Osteoblast (primary cell): Measurements from ENCODE around the gene NCOA1. TPM values are rescaled to one million over a fixed set of nuclear protein-coding genes. Genes with fewer than 3 reads are reported as not detected.

Source experiments
- DNase-seq: peaks from one replicate; pipeline ENCODE4 v3.0.0; 2011; ENCODE audit warnings: low spot score, mixed read lengths; ENCODE audit not compliant: insufficient read length; ENCODE audit errors: missing footprints
- H2AFZ ChIP-seq: 2 replicates; pipeline ENCODE4 v1.6.0; 2011; ENCODE audit warnings: mild to moderate bottlenecking, low read length
- H3K27ac ChIP-seq: 2 replicates; pipeline ENCODE4 v1.5.1; 2011; ENCODE audit warnings: mild to moderate bottlenecking, low read depth, low read length, moderate library complexity
- H3K27me3 ChIP-seq: 2 replicates; pipeline ENCODE4 v1.6.0; 2012; ENCODE audit warnings: mild to moderate bottlenecking, control low read depth, inconsistent platforms, low read length, moderate library complexity; ENCODE audit not compliant: insufficient read depth
- H3K36me3 ChIP-seq: 2 replicates; pipeline ENCODE4 v1.5.1; 2011; ENCODE audit warnings: mild to moderate bottlenecking, low read length, control low read depth, moderate library complexity; ENCODE audit not compliant: insufficient read depth
- H3K4me1 ChIP-seq: 2 replicates; pipeline ENCODE4 v1.5.1; 2011; ENCODE audit warnings: mild to moderate bottlenecking, low read length, control low read depth, moderate library complexity; ENCODE audit not compliant: insufficient read depth
- H3K4me2 ChIP-seq: 2 replicates; pipeline ENCODE4 v1.6.0; 2011; ENCODE audit warnings: mild to moderate bottlenecking, low read length; ENCODE audit not compliant: insufficient read depth
- H3K4me3 ChIP-seq: fragments of 200-600 bp; sonication (generic); 3 replicates; pipeline ENCODE4 v1.5.1; 2012; ENCODE audit warnings: mild to moderate bottlenecking, low read length, inconsistent platforms; ENCODE audit not compliant: insufficient read depth
- H3K79me2 ChIP-seq: 2 replicates; pipeline ENCODE4 v1.6.0; 2012; ENCODE audit warnings: mild to moderate bottlenecking, low read length, control low read depth, inconsistent platforms; ENCODE audit not compliant: insufficient read depth
- H3K9me3 ChIP-seq: 2 replicates; pipeline ENCODE4 v1.5.1; 2011; ENCODE audit warnings: low read depth, low read length, control low read depth
- H4K20me1 ChIP-seq: 2 replicates; pipeline ENCODE4 v1.6.0; 2012; ENCODE audit warnings: mild to moderate bottlenecking, low read length, control low read depth; ENCODE audit not compliant: insufficient read depth
- total RNA-seq: library from RNA; depleted of rRNA; stranded (reverse); fragments of >200 nt; gene quantifications from 2 replicates; pipeline ENCODE4 v1.2.3, GENCODE V29; 2012
- TF ChIP-seq, protein P1 (sequence below): IDR thresholded peaks from 2 replicates; pipeline ENCODE4 v1.5.1; 2011; ENCODE audit warnings: mild to moderate bottlenecking, low read depth, low read length, moderate library complexity; ENCODE audit errors: extremely low read depth

Gene NCOA1
- total RNA-seq, 1 donor = 23.2 TPM

DNA sequence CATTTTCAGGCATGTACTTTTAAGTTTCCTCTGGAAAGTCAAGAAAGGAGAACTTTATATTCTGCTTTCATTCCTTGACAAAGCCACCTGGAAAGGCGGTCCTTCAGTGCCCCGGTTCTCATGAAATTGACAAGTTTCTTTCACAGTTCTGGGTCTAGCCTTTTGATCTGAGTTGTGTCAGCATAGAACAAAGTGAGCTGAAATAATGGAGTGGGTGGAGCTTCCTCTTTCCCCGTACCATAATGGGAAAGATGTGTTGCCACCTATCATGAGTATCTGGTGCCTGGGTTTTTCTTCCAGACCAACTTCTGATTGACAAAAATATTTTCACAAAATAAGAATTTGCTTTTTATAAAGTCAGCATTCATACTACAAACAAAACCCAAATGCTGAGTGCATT lies 252.9 kb downstream of the NCOA1 start:
- Histone ChIP-seq H4K20me1 (no peaks in the 10 kb centered on the region), H3K36me3 (no peaks in the 10 kb centered on the region), H3K4me1 (no peaks in the 10 kb centered on the region), H3K27me3 (no peaks in the 10 kb centered on the region), H3K4me2 (no peak overlapping the region), H2AFZ (no peak overlapping the region), H3K27ac (no peak overlapping the region), H3K4me3 (no peak overlapping the region), H3K79me2 (no peaks in the 10 kb centered on the region), H3K9me3 (no peaks in the 10 kb centered on the region)
- TF ChIP-seq, protein P1, sequence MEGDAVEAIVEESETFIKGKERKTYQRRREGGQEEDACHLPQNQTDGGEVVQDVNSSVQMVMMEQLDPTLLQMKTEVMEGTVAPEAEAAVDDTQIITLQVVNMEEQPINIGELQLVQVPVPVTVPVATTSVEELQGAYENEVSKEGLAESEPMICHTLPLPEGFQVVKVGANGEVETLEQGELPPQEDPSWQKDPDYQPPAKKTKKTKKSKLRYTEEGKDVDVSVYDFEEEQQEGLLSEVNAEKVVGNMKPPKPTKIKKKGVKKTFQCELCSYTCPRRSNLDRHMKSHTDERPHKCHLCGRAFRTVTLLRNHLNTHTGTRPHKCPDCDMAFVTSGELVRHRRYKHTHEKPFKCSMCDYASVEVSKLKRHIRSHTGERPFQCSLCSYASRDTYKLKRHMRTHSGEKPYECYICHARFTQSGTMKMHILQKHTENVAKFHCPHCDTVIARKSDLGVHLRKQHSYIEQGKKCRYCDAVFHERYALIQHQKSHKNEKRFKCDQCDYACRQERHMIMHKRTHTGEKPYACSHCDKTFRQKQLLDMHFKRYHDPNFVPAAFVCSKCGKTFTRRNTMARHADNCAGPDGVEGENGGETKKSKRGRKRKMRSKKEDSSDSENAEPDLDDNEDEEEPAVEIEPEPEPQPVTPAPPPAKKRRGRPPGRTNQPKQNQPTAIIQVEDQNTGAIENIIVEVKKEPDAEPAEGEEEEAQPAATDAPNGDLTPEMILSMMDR = no peak
- DNase-seq = no peak

DNA sequence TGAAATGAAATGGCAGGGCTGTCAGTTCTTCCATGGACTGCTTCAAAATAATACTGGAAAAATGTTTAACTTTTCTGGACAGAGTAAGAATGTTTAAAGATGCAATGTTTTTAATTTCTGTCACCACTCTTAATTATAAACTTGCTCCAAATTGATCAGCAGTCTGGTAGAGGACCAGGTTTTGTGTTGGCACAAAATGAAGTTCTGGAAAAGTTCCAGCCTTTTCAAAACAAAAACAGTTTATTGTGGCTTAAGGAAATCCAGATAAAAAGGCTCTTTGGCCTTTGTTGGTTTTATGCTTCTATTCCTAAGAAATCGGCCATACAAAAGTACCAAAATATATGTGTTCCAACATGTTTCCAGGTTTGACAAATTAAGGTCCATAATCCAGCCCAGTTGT lies 253.3 kb downstream of the NCOA1 start:
- no peak overlapping the region for H2AFZ ChIP-seq
- no peak overlapping the region for H3K27ac ChIP-seq
- no peaks in the 10 kb centered on the region for H3K36me3 ChIP-seq
- no peaks in the 10 kb centered on the region for H3K4me1 ChIP-seq
- no peak overlapping the region for H3K4me3 ChIP-seq
- H3K9me3 ChIP-seq = no peaks in the 10 kb centered on the region
- no peak for DNase-seq
- no peaks in the 10 kb centered on the region for H3K27me3 ChIP-seq
- no peaks in the 10 kb centered on the region for H4K20me1 ChIP-seq
- TF ChIP-seq, protein P1 = no peak
- no peaks in the 10 kb centered on the region for H3K79me2 ChIP-seq
- H3K4me2 ChIP-seq = no peak overlapping the region

DNA sequence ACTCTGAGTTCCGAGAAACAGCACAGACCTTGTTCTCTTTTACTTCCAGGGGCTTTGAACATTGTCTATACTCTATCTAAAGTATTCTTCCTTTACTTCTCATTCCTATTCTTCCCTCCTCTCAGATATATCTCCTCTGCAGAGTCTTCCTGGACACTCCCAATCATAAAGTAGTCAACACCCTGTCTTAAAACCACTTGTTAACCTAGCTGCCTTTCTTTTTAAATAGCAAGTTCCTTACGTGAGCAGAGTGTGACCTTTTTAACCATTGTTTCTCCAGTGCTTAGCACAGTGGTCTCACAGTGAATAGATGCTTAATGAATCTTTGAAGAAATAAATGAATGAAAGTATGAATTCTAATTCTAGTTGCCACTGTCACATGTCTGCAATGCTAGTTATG lies 254.8 kb downstream of the NCOA1 start:
- DNase-seq = no peak
- Histone ChIP-seq H4K20me1 (no peaks in the 10 kb centered on the region), H3K4me3 (no peak overlapping the region), H3K9me3 (no peaks in the 10 kb centered on the region), H3K79me2 (no peaks in the 10 kb centered on the region), H3K36me3 (no peaks in the 10 kb centered on the region), H3K27me3 (no peaks in the 10 kb centered on the region), H3K27ac (no peak overlapping the region), H3K4me1 (no peaks in the 10 kb centered on the region), H3K4me2 (no peak overlapping the region), H2AFZ (no peak overlapping the region)
- TF ChIP-seq, protein P1 = no peak

DNA sequence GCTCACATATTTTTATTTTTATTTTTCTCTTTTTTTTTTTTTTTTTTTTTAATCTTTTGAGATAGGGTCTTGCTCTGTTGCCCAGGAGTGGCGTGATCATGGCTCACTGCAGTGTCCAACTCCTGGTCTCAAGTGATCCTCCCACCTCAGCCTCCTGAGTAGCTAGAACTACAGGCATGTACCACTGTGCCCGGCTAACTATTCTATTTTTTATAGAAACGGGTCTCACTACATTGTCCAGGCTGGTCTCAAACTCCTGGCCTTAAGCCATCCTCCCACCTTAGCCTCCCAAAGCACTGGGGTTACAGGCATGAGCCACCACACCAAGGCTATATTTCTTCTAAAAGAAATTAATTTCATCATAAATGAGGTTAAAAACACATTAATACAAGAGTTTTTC lies 256.2 kb downstream of the NCOA1 start:
- Histone ChIP-seq H3K27me3 (no peaks in the 10 kb centered on the region), H4K20me1 (no peaks in the 10 kb centered on the region), H3K27ac (no peak overlapping the region), H3K9me3 (no peaks in the 10 kb centered on the region), H3K36me3 (no peaks in the 10 kb centered on the region), H3K4me1 (no peaks in the 10 kb centered on the region), H3K4me2 (no peak overlapping the region), H3K79me2 (no peaks in the 10 kb centered on the region), H2AFZ (no peak overlapping the region), H3K4me3 (no peak overlapping the region)
- no peak for DNase-seq
- TF ChIP-seq, protein P1 = no peak
